SK-N-SH (cell line): ENCODE data around the gene ATXN2.

Source experiments
- CHD2 ChIP-seq: fragments of 150-350 bp; IDR thresholded peaks from 2 replicates; pipeline ENCODE4 v1.6.1; 2018; ENCODE audit warnings: low read length; ENCODE audit not compliant: partially characterized antibody
- CTCF ChIP-seq: fragments of 200-600 bp; sonication (generic); IDR thresholded peaks from 2 replicates; pipeline ENCODE4 v1.6.1; 2017; ENCODE audit warnings: antibody characterized with exemption, mild to moderate bottlenecking, moderate library complexity
- EP300 ChIP-seq, 2 experiments: IDR thresholded peaks; 2 replicates each; pipeline versions ENCODE4 v1.4.0 to v1.6.1; 2012; ENCODE audit warnings: borderline replicate concordance in 1 of 2, low read depth in 1 of 2, low read length in 1 of 2
- EZH2phosphoT487 ChIP-seq: fragments of 200-600 bp; sonication (generic); IDR thresholded peaks from 2 replicates; pipeline ENCODE4 v1.6.1; 2017; ENCODE audit warnings: low read depth, mixed run types, mild to moderate bottlenecking, antibody characterized with exemption, moderate library complexity, borderline replicate concordance
- GABPA ChIP-seq: IDR thresholded peaks from 2 replicates; pipeline ENCODE4 v1.4.0; 2012; ENCODE audit warnings: low read depth, mild to moderate bottlenecking
- GATA2 ChIP-seq: sonication (generic); formaldehyde crosslinking; IDR thresholded peaks from 2 replicates; pipeline ENCODE4 v1.5.0; 2020; ENCODE audit warnings: mild to moderate bottlenecking, missing genetic modification reagents
- JUND ChIP-seq: IDR thresholded peaks from 2 replicates; pipeline ENCODE4 v1.4.0; 2012
- MAX ChIP-seq: IDR thresholded peaks from 2 replicates; pipeline ENCODE4 v1.4.0; 2012; ENCODE audit warnings: low read depth
- MXI1 ChIP-seq: IDR thresholded peaks from 2 replicates; pipeline ENCODE4 v1.6.1; 2012; ENCODE audit warnings: mild to moderate bottlenecking, low read depth, low read length, improper control_type of control experiment
- POLR2AphosphoS5 ChIP-seq: IDR thresholded peaks from 2 replicates; pipeline ENCODE4 v1.6.1; 2012; ENCODE audit warnings: low read depth, low read length
- RAD21 ChIP-seq: IDR thresholded peaks from 2 replicates; pipeline ENCODE4 v1.6.1; 2012; ENCODE audit warnings: mild to moderate bottlenecking, low read length
- RCOR1 ChIP-seq: fragments of 150-350 bp; IDR thresholded peaks from 2 replicates; pipeline ENCODE4 v1.6.1; 2017; ENCODE audit warnings: antibody characterized with exemption, low read length
- SMC3 ChIP-seq: IDR thresholded peaks from 2 replicates; pipeline ENCODE4 v1.6.1; 2012; ENCODE audit warnings: low read depth, low read length, improper control_type of control experiment
- TAF1 ChIP-seq: IDR thresholded peaks from 2 replicates; pipeline ENCODE4 v1.6.1; 2012; ENCODE audit warnings: low read depth, mild to moderate bottlenecking, low read length, moderate library complexity, borderline replicate concordance

GRCh38 chr12:111419784-111420183 is 179.3 kb downstream of the ATXN2 start:
- TF ChIP-seq POLR2AphosphoS5 (no peak), GATA2 (no peak), CTCF (no peak), EZH2phosphoT487 (no peak), CHD2 (no peak), TAF1 (no peak), RCOR1 (no peak), RAD21 (no peak), GABPA (no peak), MXI1 (no peak), MAX (no peak), SMC3 (no peak), JUND (no peak), EP300 (IDR thresholded peaks at IDR 0.05; ENCODE audit: borderline replicate concordance in 1 of 2, low read depth in 1 of 2, low read length in 1 of 2) (no peak)
